Measurements from ENCODE around the gene GNG7. TPM values are rescaled to one million over a fixed set of nuclear protein-coding genes. Genes with fewer than 3 reads are reported as not detected.
"Not testable (repeated sequence)": the region's sequence is repeated elsewhere in the genome, so short reads cannot be mapped to it uniquely, and the experiment has no call there.

The GNG7 gene
- total RNA-seq, 4 donors from 2014 or later, result 1.3 to 3.9 (median 1.8) TPM

- DNase-seq (ENCODE audit: low spot score) (no peak), ATAC-seq (ENCODE audit: low FRiP score) (no peak)
- no peak for TF ChIP-seq CTCF (IDR thresholded peaks at IDR 0.05)
Measured at GRCh38 chr19:2716722-2717637, 14.5 kb upstream of the GNG7 start.

- no peak for TF ChIP-seq CTCF (IDR thresholded peaks at IDR 0.05)
- ATAC-seq (ENCODE audit: low FRiP score), result no peak
- no peak for DNase-seq (ENCODE audit: low spot score)
Measured at GRCh38 chr19:2716275-2716650, 13.8 kb upstream of the GNG7 start.

GRCh38 chr19:2715470-2716274, 13.2 kb upstream of the GNG7 start:
- ATAC-seq (ENCODE audit: low FRiP score) (no peak), DNase-seq (ENCODE audit: low spot score) (no peak)

DNA sequence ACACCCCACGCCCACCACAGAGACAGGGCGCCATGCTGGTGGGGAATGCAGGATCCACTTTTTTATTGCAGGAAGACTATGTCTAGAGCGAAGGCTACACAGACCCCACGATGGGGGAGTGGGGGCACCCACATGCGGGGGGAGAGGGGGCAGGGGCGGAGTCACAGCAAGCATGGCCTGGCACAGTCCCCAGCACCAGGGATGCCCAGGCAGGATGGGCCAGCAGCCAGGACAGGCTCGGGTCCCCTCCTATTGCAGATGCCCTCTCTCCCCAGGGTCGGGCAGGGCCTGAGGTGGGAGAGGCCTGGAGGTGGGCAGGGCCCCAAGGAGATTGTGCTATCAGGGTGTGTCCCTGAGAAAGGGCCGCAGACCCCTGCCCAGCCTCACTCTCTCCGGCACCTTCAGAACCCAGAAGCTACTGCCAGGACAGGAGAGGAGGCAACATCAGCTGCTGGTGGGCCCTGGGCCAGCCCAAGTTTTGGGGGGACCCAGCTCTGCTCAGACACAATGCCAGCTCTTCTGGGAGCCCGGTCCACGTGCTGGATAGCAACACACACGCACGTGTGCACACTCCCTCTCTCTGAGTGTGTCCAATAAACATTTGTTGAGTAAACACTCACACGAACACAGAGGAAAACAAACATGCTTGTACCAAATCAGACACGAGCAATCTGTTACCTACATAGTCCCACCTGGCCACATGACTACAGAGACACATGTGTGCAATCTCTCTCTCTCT, 12.2 kb upstream of the GNG7 start:
- ATAC-seq (ENCODE audit: low FRiP score), result no peak
- no peak for TF ChIP-seq CTCF (IDR thresholded peaks at IDR 0.05)
- no peak for DNase-seq (ENCODE audit: low spot score)

More at GRCh38 chr19:2715470-2716274, 13.2 kb upstream of the GNG7 start:
- no peak for TF ChIP-seq CTCF (IDR thresholded peaks at IDR 0.05)

GRCh38 chr19:2714102-2714501, 11.6 kb upstream of the GNG7 start:
- not testable (repeated sequence) for ATAC-seq (ENCODE audit: low FRiP score); DNase-seq (ENCODE audit: low spot score)

- not testable (repeated sequence) for ATAC-seq (ENCODE audit: low FRiP score); DNase-seq (ENCODE audit: low spot score)
Measured at GRCh38 chr19:2713170-2713569, 10.7 kb upstream of the GNG7 start.

GRCh38 chr19:2711875-2712205, 9.3 kb upstream of the GNG7 start:
- no peak for TF ChIP-seq CTCF (IDR thresholded peaks at IDR 0.05)
- ATAC-seq (ENCODE audit: low FRiP score), result no peak
- DNase-seq (ENCODE audit: low spot score), result no peak
